ENCODE data around the gene KCNK16. TPM values are rescaled to one million over a fixed set of nuclear protein-coding genes. Genes with fewer than 3 reads are reported as not detected.
A peak's percentile ranks its signal among the peaks of the same experiment; 100 is the strongest.

The KCNK16 gene
- total RNA-seq, 2 donors from 2014 or later, result 2.9 TPM; not detected in 1

GRCh38 chr6:39281312-39281980 is 41.1 kb downstream of the KCNK16 start:
- Histone ChIP-seq H3K27me3 (no peaks in the 10 kb centered on the region), H3K36me3 (replicated peaks in 1 of 2; ENCODE audit: insufficient read depth in 1 of 2, low read depth in 2 of 2) (no peaks in the 10 kb centered on the region), H3K4me3 (no peak overlapping the region), H3K27ac (peak overlapping the region in 2 of 4 donors; percentile 67 to 75), H3K4me1 (no peaks in the 10 kb centered on the region), H3K9me3 (no peaks in the 10 kb centered on the region)
- intact Hi-C loops (cut with DNase I), result no loop called here
- whole genome bisulfite sequencing, 2 donors, result 75% methylated on average over 10 to 11 of the region's 11 CpGs
- TF ChIP-seq CTCF (IDR thresholded peaks at IDR 0.05), result no peak
- TF ChIP-seq POLR2A (IDR thresholded peaks at IDR 0.05), result no peak
- DNase-seq (no peak), ATAC-seq (peak; percentile 21)

- TF ChIP-seq CTCF (IDR thresholded peaks at IDR 0.05), result no peak
- TF ChIP-seq POLR2A (IDR thresholded peaks at IDR 0.05), result no peak
- Histone ChIP-seq H3K27me3 (no peaks in the 10 kb centered on the region), H3K4me1 (no peaks in the 10 kb centered on the region), H3K9me3 (no peaks in the 10 kb centered on the region), H3K4me3 (no peak overlapping the region), H3K27ac (peak overlapping the region in 3 of 4 donors; percentile 46 to 75 (median 67)), H3K36me3 (replicated peaks in 1 of 2; ENCODE audit: insufficient read depth in 1 of 2, low read depth in 2 of 2) (no peaks in the 10 kb centered on the region)
- 43 to 56% methylated on average over 3 to 8 of the region's 8 CpGs for WGBS, 2 donors
- intact Hi-C loops (cut with DNase I), result no loop called here
- ATAC-seq (peak; percentile 78), DNase-seq (peak; percentile 28 to 63 (median 42))
Observed at GRCh38 chr6:39280247-39280731, 42.2 kb downstream of the KCNK16 start.

- 81 to 89% methylated on average over 6 of the region's 6 CpGs for WGBS, 2 donors
Observed at GRCh38 chr6:39279539-39279938, 43.0 kb downstream of the KCNK16 start.

GRCh38 chr6:39276379-39276995 is 46.0 kb downstream of the KCNK16 start:
- DNase-seq (no peak), ATAC-seq (no peak)
- Histone ChIP-seq H3K27me3 (no peaks in the 10 kb centered on the region), H3K36me3 (replicated peaks in 1 of 2; ENCODE audit: insufficient read depth in 1 of 2, low read depth in 2 of 2) (no peaks in the 10 kb centered on the region), H3K4me3 (no peak overlapping the region), H3K27ac (no peak overlapping the region), H3K4me1 (no peaks in the 10 kb centered on the region), H3K9me3 (no peaks in the 10 kb centered on the region)
- intact Hi-C loops (cut with DNase I), result no loop called here
- 94% methylated on average over 3 of the region's 3 CpGs for WGBS, 2 donors
- TF ChIP-seq CTCF (IDR thresholded peaks at IDR 0.05), result no peak
- TF ChIP-seq POLR2A (IDR thresholded peaks at IDR 0.05), result no peak

More at GRCh38 chr6:39279539-39279938, 43.0 kb downstream of the KCNK16 start:
- TF ChIP-seq CTCF (IDR thresholded peaks at IDR 0.05), result no peak
- TF ChIP-seq POLR2A (IDR thresholded peaks at IDR 0.05), result no peak
- DNase-seq (no peak), ATAC-seq (no peak)
- H3K36me3 ChIP-seq (replicated peaks in 1 of 2; ENCODE audit: insufficient read depth in 1 of 2, low read depth in 2 of 2), result no peaks in the 10 kb centered on the region
- H3K4me3 ChIP-seq, result no peak overlapping the region
- no peaks in the 10 kb centered on the region for H3K9me3 ChIP-seq
- no peaks in the 10 kb centered on the region for H3K4me1 ChIP-seq
- intact Hi-C loops (cut with DNase I), result no loop called here
- peak overlapping the region in 1 of 4 donors; percentile 67 for H3K27ac ChIP-seq
- H3K27me3 ChIP-seq, result no peaks in the 10 kb centered on the region

Measured in body of pancreas (tissue), 4 donors.